GM12864 (cell line): Measurements from ENCODE around the gene LRRC3.

Experiments
- DNase-seq: peaks from one replicate; pipeline ENCODE4 v3.0.0-alpha.2; 2011; ENCODE audit warnings: low read depth
- H3K4me3 ChIP-seq: 2 replicates; pipeline ENCODE4 v1.5.1; 2011; ENCODE audit warnings: mild to moderate bottlenecking, low read depth, low read length, control low read depth
- CTCF ChIP-seq: IDR thresholded peaks from 2 replicates; pipeline ENCODE4 v1.5.1; 2011; ENCODE audit warnings: low read depth, mild to moderate bottlenecking, moderate library complexity, low read length, control low read depth, inconsistent platforms; ENCODE audit errors: missing control alignments

The LRRC3 gene

DNA sequence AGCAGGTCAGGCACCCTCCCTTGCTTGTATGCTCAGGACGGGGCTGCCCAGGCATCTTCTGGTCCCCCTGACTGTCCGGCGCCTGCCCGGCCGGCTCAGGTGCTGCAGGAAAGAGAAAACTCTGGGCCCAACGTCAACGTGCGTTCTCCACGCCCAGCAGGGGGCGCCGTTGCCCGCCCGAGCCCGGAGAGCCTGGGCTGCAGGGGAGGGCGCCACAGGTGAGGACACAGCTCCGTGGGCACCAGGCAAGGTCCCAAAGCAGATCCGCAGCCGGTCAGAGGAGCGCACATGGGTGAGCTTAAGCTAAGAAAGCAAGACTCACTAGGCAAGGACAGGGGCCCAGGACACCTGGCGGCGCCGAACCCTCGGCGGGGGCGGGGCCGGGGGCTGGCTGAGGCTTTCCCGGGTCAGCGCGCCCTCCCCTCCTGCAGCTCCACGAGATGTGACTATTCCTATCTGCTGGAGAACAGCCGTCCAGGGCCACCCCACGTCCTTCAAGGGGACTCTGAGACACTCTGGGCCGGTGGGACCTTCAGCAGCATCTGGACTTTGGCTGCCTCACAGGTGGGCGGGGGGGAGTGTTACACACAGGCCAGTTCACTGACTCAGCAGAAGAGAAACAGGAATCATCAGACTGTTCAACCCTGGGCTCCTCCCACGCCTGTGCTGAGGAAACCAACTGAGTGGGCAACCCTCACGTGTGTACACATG is 55.4 kb downstream of the LRRC3 start:
- H3K4me3 ChIP-seq: no peak overlapping the region
- peak; percentile 84 for TF ChIP-seq CTCF
- no peak for DNase-seq

- no peak overlapping the region for H3K4me3 ChIP-seq
- no peak for TF ChIP-seq CTCF
Observed at GRCh38 chr21:44511219-44511937, 56.1 kb downstream of the LRRC3 start.

More at GRCh38 chr21:44511219-44511937, 56.1 kb downstream of the LRRC3 start:
- DNase-seq: no peak
